GM12864 (cell line): ENCODE measurements around the gene PRR22.

ENCODE experiments used
- DNase-seq: peaks from one replicate; pipeline ENCODE4 v3.0.0-alpha.2; 2011; ENCODE audit warnings: low read depth
- H3K4me3 ChIP-seq: 2 replicates; pipeline ENCODE4 v1.5.1; 2011; ENCODE audit warnings: mild to moderate bottlenecking, low read depth, low read length, control low read depth
- CTCF ChIP-seq: IDR thresholded peaks from 2 replicates; pipeline ENCODE4 v1.5.1; 2011; ENCODE audit warnings: low read depth, mild to moderate bottlenecking, moderate library complexity, low read length, control low read depth, inconsistent platforms; ENCODE audit errors: missing control alignments

Gene PRR22

GRCh38 chr19:5814123-5814851 is 29.7 kb upstream of the PRR22 start:
- DNase-seq = no peak
- no peak overlapping the region for H3K4me3 ChIP-seq

GRCh38 chr19:5811117-5811516 is 26.6 kb upstream of the PRR22 start:
- TF ChIP-seq CTCF = no peak
- no peak overlapping the region for H3K4me3 ChIP-seq
- DNase-seq = no peak

More at GRCh38 chr19:5814123-5814851, 29.7 kb upstream of the PRR22 start:
- TF ChIP-seq CTCF = no peak

GRCh38 chr19:5809469-5809868 is 24.9 kb upstream of the PRR22 start:
- TF ChIP-seq CTCF = no peak
- no peak overlapping the region for H3K4me3 ChIP-seq
- DNase-seq = no peak

- H3K4me3 ChIP-seq = no peak overlapping the region
- DNase-seq = no peak
- no peak for TF ChIP-seq CTCF
Observed at GRCh38 chr19:5809053-5809452, 24.5 kb upstream of the PRR22 start.

GRCh38 chr19:5808120-5808816 is 23.7 kb upstream of the PRR22 start:
- TF ChIP-seq CTCF = no peak
- no peak for DNase-seq
- no peak overlapping the region for H3K4me3 ChIP-seq

- no peak for DNase-seq
- no peak for TF ChIP-seq CTCF
- no peak overlapping the region for H3K4me3 ChIP-seq
Observed at GRCh38 chr19:5806905-5807304, 22.4 kb upstream of the PRR22 start.
